ENCODE measurements around the gene NT5M. TPM values are rescaled to one million over a fixed set of nuclear protein-coding genes. Genes with fewer than 3 reads are reported as not detected.
A peak's percentile ranks its signal among the peaks of the same experiment; 100 is the strongest.

Gene NT5M
- total RNA-seq, 4 donors from 2014 or later, result 1.5 TPM; not detected in 3

DNA sequence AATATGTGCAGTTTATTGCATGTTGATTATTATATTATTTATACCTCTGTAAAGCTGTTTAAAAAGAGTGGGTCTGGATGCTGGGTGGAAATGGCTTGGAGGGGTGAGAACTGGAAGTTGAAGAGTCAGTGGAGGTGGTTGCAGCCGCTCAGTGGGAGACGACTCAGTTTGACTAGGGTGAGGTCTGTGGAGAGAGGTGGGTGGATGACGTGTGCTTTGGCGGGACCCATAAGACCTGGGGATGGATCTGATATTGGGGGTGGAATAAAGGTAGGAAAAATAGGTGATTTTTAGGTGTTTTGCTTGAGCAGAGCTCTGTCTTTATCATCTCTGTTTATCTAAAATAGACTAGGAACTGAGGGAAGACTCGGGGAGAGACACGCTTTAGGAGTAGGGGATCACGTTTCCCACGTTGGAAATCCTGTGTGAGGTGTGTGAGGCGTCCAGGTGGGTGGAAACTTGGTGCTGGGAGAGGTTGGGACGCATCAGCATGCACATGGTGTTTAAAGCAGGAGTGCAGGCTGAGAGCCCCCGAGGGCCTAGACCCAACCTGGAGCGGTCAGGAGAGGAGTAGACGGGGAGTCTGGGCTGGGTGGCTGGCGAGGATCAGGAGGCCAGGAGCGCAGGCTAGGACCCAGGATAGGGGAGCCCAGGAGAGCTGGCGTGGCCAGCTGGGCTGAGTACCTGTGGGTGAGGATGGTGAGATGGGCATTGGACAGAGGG, 17.2 kb downstream of the NT5M start:
- H3K27me3 ChIP-seq, result no peaks in the 10 kb centered on the region
- TF ChIP-seq POLR2A (IDR thresholded peaks at IDR 0.05), result no peak
- TF ChIP-seq, protein P1, sequence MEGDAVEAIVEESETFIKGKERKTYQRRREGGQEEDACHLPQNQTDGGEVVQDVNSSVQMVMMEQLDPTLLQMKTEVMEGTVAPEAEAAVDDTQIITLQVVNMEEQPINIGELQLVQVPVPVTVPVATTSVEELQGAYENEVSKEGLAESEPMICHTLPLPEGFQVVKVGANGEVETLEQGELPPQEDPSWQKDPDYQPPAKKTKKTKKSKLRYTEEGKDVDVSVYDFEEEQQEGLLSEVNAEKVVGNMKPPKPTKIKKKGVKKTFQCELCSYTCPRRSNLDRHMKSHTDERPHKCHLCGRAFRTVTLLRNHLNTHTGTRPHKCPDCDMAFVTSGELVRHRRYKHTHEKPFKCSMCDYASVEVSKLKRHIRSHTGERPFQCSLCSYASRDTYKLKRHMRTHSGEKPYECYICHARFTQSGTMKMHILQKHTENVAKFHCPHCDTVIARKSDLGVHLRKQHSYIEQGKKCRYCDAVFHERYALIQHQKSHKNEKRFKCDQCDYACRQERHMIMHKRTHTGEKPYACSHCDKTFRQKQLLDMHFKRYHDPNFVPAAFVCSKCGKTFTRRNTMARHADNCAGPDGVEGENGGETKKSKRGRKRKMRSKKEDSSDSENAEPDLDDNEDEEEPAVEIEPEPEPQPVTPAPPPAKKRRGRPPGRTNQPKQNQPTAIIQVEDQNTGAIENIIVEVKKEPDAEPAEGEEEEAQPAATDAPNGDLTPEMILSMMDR (IDR thresholded peaks at IDR 0.05), result no peak
- no peak overlapping the region for H3K4me3 ChIP-seq
- H3K36me3 ChIP-seq, result no peaks in the 10 kb centered on the region
- no peaks in the 10 kb centered on the region for H3K4me1 ChIP-seq
- peak in 1 of 3 donors; percentile 10 for DNase-seq
- no peaks in the 10 kb centered on the region for H3K9me3 ChIP-seq
- H3K27ac ChIP-seq, result no peak overlapping the region

DNA sequence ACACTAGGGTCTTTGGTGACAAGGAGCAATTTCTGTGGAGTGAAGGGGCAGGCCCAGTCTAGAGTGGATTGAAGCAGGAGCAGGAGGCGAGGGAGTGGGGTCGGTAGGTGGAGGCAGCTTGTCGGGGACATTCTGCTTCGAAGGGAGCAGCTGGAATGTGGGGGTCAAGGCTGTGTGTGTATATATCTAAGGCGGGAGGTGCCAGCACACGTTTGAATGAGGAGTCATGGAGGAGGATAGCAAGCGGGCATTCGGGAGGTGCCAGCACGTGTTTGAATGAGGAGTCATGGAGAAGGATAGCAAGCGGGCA, 17.7 kb downstream of the NT5M start:
- TF ChIP-seq, protein P1 (IDR thresholded peaks at IDR 0.05), result no peak
- no peak for TF ChIP-seq POLR2A (IDR thresholded peaks at IDR 0.05)
- no peak overlapping the region for H3K4me3 ChIP-seq
- no peaks in the 10 kb centered on the region for H3K27me3 ChIP-seq
- no peaks in the 10 kb centered on the region for H3K36me3 ChIP-seq
- no peaks in the 10 kb centered on the region for H3K9me3 ChIP-seq
- peak in 1 of 3 donors; percentile 21 for DNase-seq
- no peaks in the 10 kb centered on the region for H3K4me1 ChIP-seq
- no peak overlapping the region for H3K27ac ChIP-seq

DNA sequence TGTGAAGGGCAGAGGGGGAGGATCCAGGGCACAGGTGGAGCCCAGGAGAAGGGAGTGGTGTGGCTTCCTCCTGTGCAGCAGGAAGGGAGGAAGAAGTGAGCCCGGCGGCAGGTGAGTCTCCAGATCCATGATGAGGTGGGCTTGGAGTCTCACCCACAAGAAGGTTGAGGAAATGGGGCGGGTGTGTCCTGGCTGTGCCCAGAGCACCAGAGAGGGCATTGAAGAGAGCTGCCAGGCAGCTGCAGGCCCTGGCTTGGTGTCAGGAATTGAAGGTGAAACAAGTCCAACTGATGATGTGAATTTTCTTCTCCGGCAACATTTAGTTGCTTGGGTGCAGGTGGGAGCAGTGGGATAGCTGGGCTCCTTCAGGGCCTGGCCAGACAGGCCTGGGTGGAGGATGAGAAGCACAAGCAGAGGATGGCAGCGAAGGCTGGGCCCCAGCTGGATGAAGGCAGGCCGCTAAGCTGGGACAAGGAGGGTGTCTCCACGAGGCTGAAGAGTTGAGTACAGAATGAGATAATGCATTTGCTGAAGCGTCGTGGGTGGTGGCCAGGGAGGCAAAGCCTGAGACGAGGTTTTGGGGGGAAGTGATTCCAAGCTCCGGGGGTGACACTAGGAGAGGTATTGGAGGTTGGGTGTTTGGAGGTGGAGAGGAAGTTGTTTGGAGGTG, 18.3 kb downstream of the NT5M start:
- no peaks in the 10 kb centered on the region for H3K9me3 ChIP-seq
- H3K27me3 ChIP-seq, result no peaks in the 10 kb centered on the region
- H3K27ac ChIP-seq, result no peak overlapping the region
- H3K4me3 ChIP-seq, result no peak overlapping the region
- H3K4me1 ChIP-seq, result no peaks in the 10 kb centered on the region
- no peaks in the 10 kb centered on the region for H3K36me3 ChIP-seq
- no peak for TF ChIP-seq POLR2A (IDR thresholded peaks at IDR 0.05)
- TF ChIP-seq, protein P1 (IDR thresholded peaks at IDR 0.05), result no peak
- peak in 1 of 3 donors; percentile 28 for DNase-seq

DNA sequence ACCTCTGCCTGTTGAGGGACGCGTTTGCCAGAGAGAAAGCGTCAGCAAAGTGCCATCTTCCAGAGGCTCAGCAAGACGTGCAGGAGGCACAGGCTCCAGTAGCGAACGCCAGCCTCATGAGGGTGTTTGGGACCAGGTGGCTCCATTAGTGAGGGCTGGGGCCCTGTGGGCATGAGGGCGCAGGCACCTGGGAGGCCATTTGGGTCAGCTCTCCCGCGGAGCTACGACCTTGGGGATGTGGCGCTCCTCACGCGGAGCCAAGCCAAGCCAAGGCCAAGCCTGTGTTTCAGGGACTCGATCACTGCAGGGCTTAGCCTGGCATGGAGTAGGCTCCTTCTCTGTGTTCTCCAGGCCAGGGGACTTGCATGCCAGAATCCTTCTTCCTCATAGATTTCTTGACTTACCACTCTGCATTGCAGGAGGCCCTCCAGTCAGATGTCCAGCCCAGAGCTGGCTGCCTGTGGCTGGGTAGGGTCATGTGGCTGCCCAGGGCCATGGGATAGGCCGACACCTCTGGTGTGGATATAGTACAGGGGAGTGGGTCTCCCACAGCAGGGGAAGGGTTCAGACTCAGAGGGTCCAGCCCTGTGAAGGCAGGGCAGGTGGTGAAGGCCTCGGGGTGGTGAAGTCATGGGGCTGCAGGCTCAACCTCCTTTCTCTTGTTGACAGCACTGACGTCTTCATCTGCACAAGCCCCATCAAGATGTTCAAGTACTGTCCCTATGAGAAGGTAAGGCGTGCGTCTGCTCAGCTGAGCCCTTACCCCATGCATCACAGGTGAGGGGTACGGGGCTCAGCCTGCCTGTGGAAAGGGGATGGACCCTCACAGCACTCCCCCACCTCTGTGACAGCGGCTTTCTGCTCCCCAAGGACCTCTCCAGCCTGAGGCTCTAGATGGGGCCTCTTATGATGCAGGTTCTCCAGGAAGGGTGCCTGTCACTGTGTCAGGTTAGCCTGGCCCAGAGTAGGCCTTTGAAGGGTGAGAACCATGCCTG, 19.6 kb downstream of the NT5M start:
- Histone ChIP-seq H3K4me3 (no peak overlapping the region), H3K27ac (no peak overlapping the region), H3K9me3 (no peaks in the 10 kb centered on the region), H3K4me1 (no peaks in the 10 kb centered on the region), H3K27me3 (no peaks in the 10 kb centered on the region), H3K36me3 (no peaks in the 10 kb centered on the region)
- TF ChIP-seq POLR2A (IDR thresholded peaks at IDR 0.05), result no peak
- TF ChIP-seq, protein P1 (IDR thresholded peaks at IDR 0.05), result no peak
- no peak for DNase-seq

DNA sequence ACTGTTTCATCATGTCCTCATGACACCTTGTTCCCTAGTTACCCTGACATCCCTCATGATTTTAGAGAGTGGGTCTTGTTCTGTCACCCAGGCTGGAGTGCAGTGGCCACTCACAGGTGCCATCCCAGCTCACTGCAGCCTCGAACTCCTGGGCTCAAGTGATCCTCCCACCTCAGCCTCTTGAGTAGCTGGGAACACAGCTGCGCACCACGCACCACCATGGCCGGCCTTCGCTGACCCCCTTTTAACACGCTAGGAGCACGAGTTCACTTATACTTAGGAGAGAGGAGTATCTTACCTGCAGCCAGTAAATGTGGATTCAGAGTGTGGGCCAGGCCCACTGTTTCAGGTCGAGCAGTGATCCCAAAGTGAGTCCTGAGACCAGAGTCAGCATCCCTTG, 21.4 kb downstream of the NT5M start:
- Histone ChIP-seq H3K4me1 (no peaks in the 10 kb centered on the region), H3K9me3 (no peaks in the 10 kb centered on the region), H3K27me3 (no peaks in the 10 kb centered on the region), H3K27ac (no peak overlapping the region), H3K4me3 (no peak overlapping the region), H3K36me3 (no peaks in the 10 kb centered on the region)
- no peak for DNase-seq
- TF ChIP-seq, protein P1 (IDR thresholded peaks at IDR 0.05), result no peak
- no peak for TF ChIP-seq POLR2A (IDR thresholded peaks at IDR 0.05)

Measured in Peyer's patch (tissue), 4 donors.